Osteoblast (primary cell): ENCODE results near the gene LYPLAL1. TPM values are rescaled to one million over a fixed set of nuclear protein-coding genes. Genes with fewer than 3 reads are reported as not detected.

Source experiments
- DNase-seq: peaks from one replicate; pipeline ENCODE4 v3.0.0; 2011; ENCODE audit warnings: low spot score, mixed read lengths; ENCODE audit not compliant: insufficient read length; ENCODE audit errors: missing footprints
- H2AFZ ChIP-seq: 2 replicates; pipeline ENCODE4 v1.6.0; 2011; ENCODE audit warnings: mild to moderate bottlenecking, low read length
- H3K27ac ChIP-seq: 2 replicates; pipeline ENCODE4 v1.5.1; 2011; ENCODE audit warnings: mild to moderate bottlenecking, low read depth, low read length, moderate library complexity
- H3K27me3 ChIP-seq: 2 replicates; pipeline ENCODE4 v1.6.0; 2012; ENCODE audit warnings: mild to moderate bottlenecking, control low read depth, inconsistent platforms, low read length, moderate library complexity; ENCODE audit not compliant: insufficient read depth
- H3K36me3 ChIP-seq: 2 replicates; pipeline ENCODE4 v1.5.1; 2011; ENCODE audit warnings: mild to moderate bottlenecking, low read length, control low read depth, moderate library complexity; ENCODE audit not compliant: insufficient read depth
- H3K4me1 ChIP-seq: 2 replicates; pipeline ENCODE4 v1.5.1; 2011; ENCODE audit warnings: mild to moderate bottlenecking, low read length, control low read depth, moderate library complexity; ENCODE audit not compliant: insufficient read depth
- H3K4me2 ChIP-seq: 2 replicates; pipeline ENCODE4 v1.6.0; 2011; ENCODE audit warnings: mild to moderate bottlenecking, low read length; ENCODE audit not compliant: insufficient read depth
- H3K4me3 ChIP-seq: fragments of 200-600 bp; sonication (generic); 3 replicates; pipeline ENCODE4 v1.5.1; 2012; ENCODE audit warnings: mild to moderate bottlenecking, low read length, inconsistent platforms; ENCODE audit not compliant: insufficient read depth
- H3K79me2 ChIP-seq: 2 replicates; pipeline ENCODE4 v1.6.0; 2012; ENCODE audit warnings: mild to moderate bottlenecking, low read length, control low read depth, inconsistent platforms; ENCODE audit not compliant: insufficient read depth
- H3K9me3 ChIP-seq: 2 replicates; pipeline ENCODE4 v1.5.1; 2011; ENCODE audit warnings: low read depth, low read length, control low read depth
- H4K20me1 ChIP-seq: 2 replicates; pipeline ENCODE4 v1.6.0; 2012; ENCODE audit warnings: mild to moderate bottlenecking, low read length, control low read depth; ENCODE audit not compliant: insufficient read depth
- total RNA-seq: library from RNA; depleted of rRNA; stranded (reverse); fragments of >200 nt; gene quantifications from 2 replicates; pipeline ENCODE4 v1.2.3, GENCODE V29; 2012
- TF ChIP-seq, protein P1 (sequence below): IDR thresholded peaks from 2 replicates; pipeline ENCODE4 v1.5.1; 2011; ENCODE audit warnings: mild to moderate bottlenecking, low read depth, low read length, moderate library complexity; ENCODE audit errors: extremely low read depth

The LYPLAL1 gene
- total RNA-seq, 1 donor, result 33.7 TPM

DNA sequence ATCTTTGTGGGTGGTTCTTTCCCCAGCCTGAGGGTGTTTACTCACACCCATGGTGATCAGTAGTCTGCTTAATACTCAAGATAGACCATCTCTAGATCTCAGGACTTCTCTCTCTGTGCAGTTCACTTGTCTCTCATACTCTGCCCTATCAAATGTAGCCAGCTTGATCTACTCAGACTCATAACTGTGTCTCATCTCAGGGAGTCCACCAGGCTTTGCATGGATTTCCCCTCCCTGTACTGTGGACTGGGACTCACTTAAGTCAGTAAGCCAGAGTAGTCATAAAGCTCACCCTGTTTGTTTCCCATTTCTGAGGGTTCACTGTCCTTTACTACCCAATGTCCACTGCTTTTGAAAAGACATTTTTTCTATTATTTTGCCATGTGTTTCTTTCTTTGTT, 41.8 kb downstream of the LYPLAL1 start:
- Histone ChIP-seq H3K27ac (no peak overlapping the region), H3K4me1 (no peaks in the 10 kb centered on the region), H3K9me3 (no peaks in the 10 kb centered on the region), H3K79me2 (no peaks in the 10 kb centered on the region), H3K4me3 (no peak overlapping the region), H4K20me1 (no peaks in the 10 kb centered on the region), H3K36me3 (peaks cover 6% of the 10 kb centered on the region), H3K4me2 (no peak overlapping the region), H2AFZ (no peak overlapping the region), H3K27me3 (no peaks in the 10 kb centered on the region)
- TF ChIP-seq, protein P1, sequence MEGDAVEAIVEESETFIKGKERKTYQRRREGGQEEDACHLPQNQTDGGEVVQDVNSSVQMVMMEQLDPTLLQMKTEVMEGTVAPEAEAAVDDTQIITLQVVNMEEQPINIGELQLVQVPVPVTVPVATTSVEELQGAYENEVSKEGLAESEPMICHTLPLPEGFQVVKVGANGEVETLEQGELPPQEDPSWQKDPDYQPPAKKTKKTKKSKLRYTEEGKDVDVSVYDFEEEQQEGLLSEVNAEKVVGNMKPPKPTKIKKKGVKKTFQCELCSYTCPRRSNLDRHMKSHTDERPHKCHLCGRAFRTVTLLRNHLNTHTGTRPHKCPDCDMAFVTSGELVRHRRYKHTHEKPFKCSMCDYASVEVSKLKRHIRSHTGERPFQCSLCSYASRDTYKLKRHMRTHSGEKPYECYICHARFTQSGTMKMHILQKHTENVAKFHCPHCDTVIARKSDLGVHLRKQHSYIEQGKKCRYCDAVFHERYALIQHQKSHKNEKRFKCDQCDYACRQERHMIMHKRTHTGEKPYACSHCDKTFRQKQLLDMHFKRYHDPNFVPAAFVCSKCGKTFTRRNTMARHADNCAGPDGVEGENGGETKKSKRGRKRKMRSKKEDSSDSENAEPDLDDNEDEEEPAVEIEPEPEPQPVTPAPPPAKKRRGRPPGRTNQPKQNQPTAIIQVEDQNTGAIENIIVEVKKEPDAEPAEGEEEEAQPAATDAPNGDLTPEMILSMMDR, result no peak
- DNase-seq, result no peak

DNA sequence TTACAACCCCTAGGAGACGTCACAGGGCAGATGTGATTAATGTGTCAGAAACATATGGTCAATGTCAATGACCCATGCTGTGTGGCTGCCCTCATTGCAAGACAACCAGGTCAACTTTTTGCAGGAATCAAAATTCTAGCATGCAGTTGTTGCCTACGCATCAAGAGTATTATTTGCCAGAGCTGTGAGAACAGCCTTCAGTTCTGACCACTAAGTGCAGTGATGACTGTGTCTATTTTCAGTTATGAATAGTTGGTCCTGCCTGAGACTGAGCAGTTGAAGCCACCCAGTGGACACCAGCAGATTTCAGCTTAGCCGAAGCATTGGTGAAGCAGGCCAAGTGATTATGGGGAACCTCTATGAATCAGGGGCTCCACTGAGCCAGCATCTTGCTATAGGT, 47.3 kb downstream of the LYPLAL1 start:
- H2AFZ ChIP-seq, result no peak overlapping the region

DNA sequence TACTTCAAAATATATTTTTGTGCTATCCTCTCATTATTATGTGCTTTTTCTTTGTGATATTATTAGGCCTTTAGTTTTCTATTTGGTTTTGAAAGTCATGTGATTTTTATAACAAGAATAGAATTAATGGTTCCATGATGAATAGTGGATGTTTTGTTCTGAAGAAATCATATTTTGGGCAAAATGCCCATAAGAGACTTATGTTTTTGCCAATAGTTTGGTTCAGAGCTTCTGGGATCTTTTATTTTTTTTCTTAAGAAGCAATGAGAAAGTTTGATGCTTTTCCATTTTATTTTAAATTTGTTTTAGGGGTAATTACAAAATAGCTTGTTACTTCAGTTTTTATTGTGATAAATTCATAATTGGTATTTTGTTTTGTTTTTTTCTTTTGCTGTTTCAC, 49.8 kb downstream of the LYPLAL1 start:
- no peak for DNase-seq
- Histone ChIP-seq H3K79me2 (no peaks in the 10 kb centered on the region), H3K27ac (no peak overlapping the region), H4K20me1 (no peaks in the 10 kb centered on the region), H3K4me3 (no peak overlapping the region), H3K36me3 (no peaks in the 10 kb centered on the region), H3K4me1 (no peaks in the 10 kb centered on the region), H2AFZ (no peak overlapping the region), H3K4me2 (no peak overlapping the region), H3K9me3 (no peaks in the 10 kb centered on the region), H3K27me3 (no peaks in the 10 kb centered on the region)
- TF ChIP-seq, protein P1, result no peak

More for the DNA sequence above, 47.3 kb downstream of the LYPLAL1 start:
- Histone ChIP-seq H3K36me3 (no peaks in the 10 kb centered on the region), H3K27me3 (no peaks in the 10 kb centered on the region), H3K4me1 (no peaks in the 10 kb centered on the region), H3K9me3 (no peaks in the 10 kb centered on the region), H3K4me2 (no peak overlapping the region), H3K79me2 (no peaks in the 10 kb centered on the region), H4K20me1 (no peaks in the 10 kb centered on the region), H3K27ac (no peak overlapping the region), H3K4me3 (no peak overlapping the region)
- no peak for DNase-seq
- TF ChIP-seq, protein P1, result peak; percentile 47

DNA sequence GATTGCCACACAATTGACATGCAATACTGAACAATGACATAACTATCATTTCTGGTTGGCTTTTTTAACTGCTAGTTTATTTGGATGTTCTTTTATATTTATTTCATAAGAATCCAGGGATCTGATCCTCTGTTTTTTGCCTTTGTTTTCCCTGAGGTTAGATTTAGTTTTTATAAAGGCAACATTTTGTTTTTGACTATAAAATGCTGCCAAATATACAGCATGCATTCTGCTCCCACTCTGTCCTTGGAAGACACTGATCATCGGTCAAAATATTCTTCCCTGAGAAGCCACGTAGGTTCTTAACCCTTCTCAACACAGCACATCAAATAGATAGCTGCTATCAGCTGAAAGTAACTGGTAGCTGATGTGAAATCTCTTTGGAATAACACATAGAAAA, 52.5 kb downstream of the LYPLAL1 start:
- H3K9me3 ChIP-seq, result no peaks in the 10 kb centered on the region
- H3K27me3 ChIP-seq, result no peaks in the 10 kb centered on the region
- no peak overlapping the region for H3K4me2 ChIP-seq
- no peak overlapping the region for H2AFZ ChIP-seq
- H3K79me2 ChIP-seq, result no peaks in the 10 kb centered on the region
- H3K4me3 ChIP-seq, result no peak overlapping the region
- no peaks in the 10 kb centered on the region for H3K4me1 ChIP-seq
- H3K36me3 ChIP-seq, result no peaks in the 10 kb centered on the region
- no peak for DNase-seq
- no peak overlapping the region for H3K27ac ChIP-seq
- no peaks in the 10 kb centered on the region for H4K20me1 ChIP-seq
- TF ChIP-seq, protein P1, result no peak
